ENCODE measurements around the gene CABLES2. TPM values are rescaled to one million over a fixed set of nuclear protein-coding genes. Genes with fewer than 3 reads are reported as not detected.
A peak's percentile ranks its signal among the peaks of the same experiment; 100 is the strongest.

The CABLES2 gene
- total and polyA plus RNA-seq, 2 donors (not counting 3 experiments of a cell fraction or from before 2014, with no cell fraction given), result 7.8 to 9.9 TPM

- intact Hi-C loops (cut with micrococcal nuclease) (loop anchor here (1.0 to 5.0 kb wide), 4 partner anchors 8 to 48 kb away; no protein-coding TSS in a partner anchor), dilution Hi-C loops (cut with MboI; ENCODE audit: extremely low pct_ligation_motif_present, low sequenced_read_pairs) (no loop called here)
- no peak overlapping the region for H2AFZ ChIP-seq (ENCODE audit: low read depth, low read length)
- peaks cover 52% of the 10 kb centered on the region for H3K4me1 ChIP-seq (ENCODE audit: control insufficient read depth, extremely low read depth, insufficient read depth, low read length)
- H3K36me3 ChIP-seq (ENCODE audit: control insufficient read depth in 2 of 2, extremely low read depth in 1 of 2, insufficient read depth in 2 of 2, low read length in 2 of 2), result no peaks in the 10 kb centered on the region
- POLR2A ChIA-PET, result no interaction called here
- CTCF ChIA-PET, result interaction anchor here (1.2 to 5.0 kb wide), 4 partner anchors 11 to 25 kb away, joined by 6 to 50 read pairs (median 20); partner anchors contain the start of gene LAMA5
- peak overlapping the region; percentile 20 for H3K9ac ChIP-seq (replicated peaks; ENCODE audit: extremely low read depth, insufficient read depth, low read length)
- no peaks in the 10 kb centered on the region for H3K9me1 ChIP-seq (replicated peaks; ENCODE audit: control insufficient read depth, extremely low read depth, insufficient read depth, low read length)
- peak overlapping the region; percentile 28 for H3K4me2 ChIP-seq (ENCODE audit: insufficient read depth, low read length)
- TF ChIP-seq POLR2A (IDR thresholded peaks at IDR 0.05; ENCODE audit: low read depth, low read length) (peak; percentile 49), GATA2 (IDR thresholded peaks at IDR 0.05; ENCODE audit: insufficient read depth, insufficient read length, low read depth, low read length) (peak; percentile 57), MYC (IDR thresholded peaks at IDR 0.05; ENCODE audit: low read depth, low read length) (no peak), JUN (IDR thresholded peaks at IDR 0.05; ENCODE audit: borderline replicate concordance, insufficient read depth, insufficient read length, low read depth) (no peak), POLR2AphosphoS5 (IDR thresholded peaks at IDR 0.05; ENCODE audit: insufficient read depth, low read depth, low read length) (peak; percentile 94), FOS (IDR thresholded peaks at IDR 0.05; ENCODE audit: borderline replicate concordance, insufficient read depth, low read length) (peak; percentile 86), EZH2 (IDR thresholded peaks at IDR 0.05; ENCODE audit: borderline replicate concordance, low read depth, low read length, severe bottlenecking) (no peak), CTCF (IDR thresholded peaks at IDR 0.05; ENCODE audit: extremely low read depth in 1 of 2, insufficient read depth in 1 of 2, low read depth in 1 of 2, low read length in 2 of 2) (no peak)
- TF ChIP-seq, protein P1, sequence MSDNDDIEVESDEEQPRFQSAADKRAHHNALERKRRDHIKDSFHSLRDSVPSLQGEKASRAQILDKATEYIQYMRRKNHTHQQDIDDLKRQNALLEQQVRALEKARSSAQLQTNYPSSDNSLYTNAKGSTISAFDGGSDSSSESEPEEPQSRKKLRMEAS (IDR thresholded peaks at IDR 0.05; ENCODE audit: insufficient read depth, insufficient read length), result no peak
- no peaks in the 10 kb centered on the region for H3K9me3 ChIP-seq (replicated peaks; ENCODE audit: control insufficient read depth, insufficient read depth, low read length)
- DNase-seq (ENCODE audit: low read depth, low spot score) (peak; percentile 84), FAIRE-seq (peak; percentile 98)
- H4K20me1 ChIP-seq (replicated peaks; ENCODE audit: control insufficient read depth, extremely low read depth, insufficient read depth, low read length), result no peaks in the 10 kb centered on the region
- no peak overlapping the region for H3K4me3 ChIP-seq (replicated peaks in 1 of 3; ENCODE audit: insufficient read depth in 1 of 3, low read depth in 1 of 3, low read length in 3 of 3)
- BruUV-seq (replicated peaks), result no TSS peak
- H3K27me3 ChIP-seq (ENCODE audit: control insufficient read depth in 2 of 2, insufficient read depth in 2 of 2, low read length in 2 of 2), result no peaks in the 10 kb centered on the region
- peaks cover 67% of the 10 kb centered on the region for H3K79me2 ChIP-seq (ENCODE audit: control insufficient read depth, insufficient read depth, low read length)
- H3K27ac ChIP-seq (ENCODE audit: insufficient read depth, low read depth, low read length), result peak overlapping the region; percentile 89
These were observed 49.9 kb downstream of the CABLES2 start for GRCh38 chr20:62357187-62357667.
